Caco-2 (cell line): ENCODE results near the gene OLA1. TPM values are rescaled to one million over a fixed set of nuclear protein-coding genes. Genes with fewer than 3 reads are reported as not detected.

Source experiments
- BruUV-seq: library from RNA; stranded (reverse); fragments of 400-500 nt; replicated peaks from 2 replicates; lab custom pipeline; 2021; lab: Mats Ljungman, UMichigan
- CTCF ChIA-PET: fragments of 300-600 bp; sonication (Branson Sonifier 250); formaldehyde crosslinking; loops from one replicate; lab custom pipeline; 2022; ENCODE audit warnings: antibody characterized with exemption; lab: Charles Lee
- POLR2A ChIA-PET: fragments of 300-600 bp; sonication (Branson Sonifier 250); formaldehyde crosslinking; loops from one replicate; lab custom pipeline; 2022; ENCODE audit warnings: antibody characterized with exemption; lab: Charles Lee
- DNase-seq, 2 experiments: peaks; one replicate each; pipeline versions ENCODE4 v3.0.0 to v3.0.0-alpha.2; 2020 to 2022
- H3K27me3 ChIP-seq: replicated peaks from 2 replicates; pipeline ENCODE4 v1.6.0; 2011; ENCODE audit warnings: low read length; ENCODE audit not compliant: control insufficient read depth, insufficient read depth
- H3K36me3 ChIP-seq: 2 replicates; pipeline ENCODE4 v1.5.1; 2011; ENCODE audit warnings: low read length; ENCODE audit not compliant: control insufficient read depth, insufficient read depth
- H3K4me1 ChIP-seq: fragments of 250-450 bp; sonication (Bioruptor Pico); 2 replicates; pipeline ENCODE4 v1.5.1; 2020; ENCODE audit warnings: mild to moderate bottlenecking
- H3K4me3 ChIP-seq: 2 replicates; pipeline ENCODE4 v1.5.1; 2011; ENCODE audit warnings: low read depth, mild to moderate bottlenecking, control low read depth, low read length
- H3K9me3 ChIP-seq: fragments of 250-450 bp; sonication (Bioruptor Pico); 2 replicates; pipeline ENCODE4 v1.5.1; 2020; ENCODE audit warnings: mild to moderate bottlenecking, moderate library complexity
- H3K27ac Mint-ChIP-seq: one replicate; pipeline ENCODE4 v1.8.0; 2022; ENCODE audit warnings: mixed read lengths; ENCODE audit not compliant: unreplicated experiment
- H3K27me3 Mint-ChIP-seq: one replicate; pipeline ENCODE4 v1.8.0; 2022; ENCODE audit warnings: mixed read lengths; ENCODE audit not compliant: insufficient read depth, unreplicated experiment
- H3K36me3 Mint-ChIP-seq: one replicate; pipeline ENCODE4 v1.8.0; 2022; ENCODE audit warnings: mild to moderate bottlenecking, mixed read lengths; ENCODE audit not compliant: insufficient read depth, unreplicated experiment
- H3K4me1 Mint-ChIP-seq: one replicate; pipeline ENCODE4 v1.8.0; 2022; ENCODE audit warnings: low read depth, mixed read lengths; ENCODE audit not compliant: unreplicated experiment
- H3K4me3 Mint-ChIP-seq: one replicate; pipeline ENCODE4 v1.8.0; 2022; ENCODE audit warnings: mild to moderate bottlenecking, moderate library complexity, mixed read lengths; ENCODE audit not compliant: unreplicated experiment
- H3K9me3 Mint-ChIP-seq: one replicate; pipeline ENCODE4 v1.8.0; 2022; ENCODE audit warnings: mixed read lengths; ENCODE audit not compliant: unreplicated experiment
- CTCF ChIP-seq, 2 experiments: fragments of 200-600 bp in 1 of 2; IDR thresholded peaks; 1 replicate in 1 of 2; 2 replicates in 1 of 2; pipeline versions ENCODE4 v1.5.1 to v1.8.0; 2011 to 2022; ENCODE audit warnings: antibody characterized with exemption in 1 of 2, control low read depth in 1 of 2, inconsistent platforms in 1 of 2, low read depth in 1 of 2, low read length in 1 of 2, mild to moderate bottlenecking in 1 of 2, moderate library complexity in 1 of 2; ENCODE audit not compliant: insufficient read depth in 1 of 2, severe bottlenecking in 1 of 2, unreplicated experiment in 1 of 2
- intact Hi-C: fragments of 100-400 bp; cut with micrococcal nuclease; formaldehyde crosslinking; loops from one replicate; pipeline ENCODE4 v1.10.0; 2022; ENCODE audit not compliant: unreplicated experiment
- total RNA-seq: library from RNA; stranded (reverse); gene quantifications from 2 replicates; pipeline ENCODE4 v1.2.3, GENCODE V29; 2022

The OLA1 gene
- total RNA-seq, 1 experiment from 2014 or later: 177 TPM

- H3K36me3 ChIP-seq: no peaks in the 10 kb centered on the region; the same call in 1 of the 2 replicates
- no peak overlapping the region for H3K4me3 ChIP-seq
- no TSS peak for BruUV-seq
- Mint-ChIP-seq H3K4me1 (peaks cover 13% of the 10 kb centered on the region), H3K4me3 (no peak overlapping the region), H3K27ac (no peak overlapping the region), H3K27me3 (no peaks in the 10 kb centered on the region), H3K9me3 (no peaks in the 10 kb centered on the region), H3K36me3 (peaks cover 15% of the 10 kb centered on the region)
- TF ChIP-seq CTCF (IDR thresholded peaks at IDR 0.05; ENCODE audit: insufficient read depth in 1 of 2, low read depth in 1 of 2, low read length in 1 of 2, severe bottlenecking in 1 of 2, unreplicated experiment in 1 of 2): no peak
- no peak for DNase-seq
- peaks cover 9% of the 10 kb centered on the region for H3K4me1 ChIP-seq
- CTCF ChIA-PET: no interaction called here
- H3K9me3 ChIP-seq: no peaks in the 10 kb centered on the region
- intact Hi-C loops: no loop called here
- no peaks in the 10 kb centered on the region for H3K27me3 ChIP-seq
- POLR2A ChIA-PET: no interaction called here
These were observed 161.6 kb downstream of the OLA1 start for GRCh38 chr2:174086708-174087107.

- BruUV-seq: no TSS peak
- TF ChIP-seq CTCF (IDR thresholded peaks at IDR 0.05; ENCODE audit: insufficient read depth in 1 of 2, low read depth in 1 of 2, low read length in 1 of 2, severe bottlenecking in 1 of 2, unreplicated experiment in 1 of 2): no peak
- H3K27ac Mint-ChIP-seq: no peak overlapping the region
- no peaks in the 10 kb centered on the region for H3K9me3 ChIP-seq
- H3K4me1 ChIP-seq: peaks cover 9% of the 10 kb centered on the region
- no peaks in the 10 kb centered on the region; the same call in 1 of the 2 replicates for H3K36me3 ChIP-seq
- no peaks in the 10 kb centered on the region for H3K9me3 Mint-ChIP-seq
- peaks cover 17% of the 10 kb centered on the region for H3K4me1 Mint-ChIP-seq
- peaks cover 15% of the 10 kb centered on the region for H3K36me3 Mint-ChIP-seq
- no peaks in the 10 kb centered on the region for H3K27me3 ChIP-seq
- ChIA-PET POLR2A (no interaction called here), CTCF (no interaction called here)
- DNase-seq: no peak
- H3K27me3 Mint-ChIP-seq: no peaks in the 10 kb centered on the region
- H3K4me3 ChIP-seq: no peak overlapping the region
- intact Hi-C loops: no loop called here
- H3K4me3 Mint-ChIP-seq: no peak overlapping the region
These were observed 162.6 kb downstream of the OLA1 start for GRCh38 chr2:174085781-174086180.

DNA sequence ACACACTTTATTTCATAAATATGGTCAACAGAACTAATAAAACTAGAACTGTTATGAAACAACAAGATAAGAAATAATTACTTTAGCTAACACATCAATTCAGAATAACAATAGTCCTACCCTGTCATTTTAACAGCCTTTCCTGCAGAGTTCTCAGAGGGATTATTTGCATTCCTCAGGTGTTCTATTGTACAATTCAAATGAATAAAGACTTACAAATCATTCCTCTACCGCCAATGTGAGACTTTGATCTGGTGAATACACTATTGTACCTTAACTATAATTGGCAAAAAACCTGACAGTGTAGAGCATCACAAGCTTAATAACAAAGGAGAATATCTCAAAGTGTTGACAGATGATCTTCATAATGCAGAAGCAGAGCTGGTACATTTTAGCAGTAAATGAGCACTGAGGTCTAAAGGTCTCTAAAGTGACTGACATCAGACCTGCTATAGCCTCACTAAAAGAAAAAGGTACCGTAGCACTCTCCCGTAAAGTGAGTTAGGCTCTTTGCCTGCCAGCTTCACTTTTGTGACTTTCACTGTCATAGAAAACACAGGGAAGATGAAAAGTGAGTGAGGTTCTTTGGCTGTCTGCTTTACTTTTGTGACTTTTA, 164.4 kb downstream of the OLA1 start:
- H3K36me3 ChIP-seq: no peaks in the 10 kb centered on the region; the same call in 1 of the 2 replicates
- no peaks in the 10 kb centered on the region for H3K27me3 ChIP-seq
- no peak for DNase-seq
- intact Hi-C loops: loop anchor here (1.0 kb wide), 1 partner anchor 8 kb away; no protein-coding TSS in a partner anchor
- no peak overlapping the region for H3K4me3 Mint-ChIP-seq
- H3K9me3 ChIP-seq: no peaks in the 10 kb centered on the region
- peaks cover 3% of the 10 kb centered on the region for H3K36me3 Mint-ChIP-seq
- ChIA-PET POLR2A (no interaction called here), CTCF (no interaction called here)
- H3K27me3 Mint-ChIP-seq: no peaks in the 10 kb centered on the region
- H3K4me3 ChIP-seq: no peak overlapping the region
- peaks cover 17% of the 10 kb centered on the region for H3K4me1 Mint-ChIP-seq
- TF ChIP-seq CTCF (IDR thresholded peaks at IDR 0.05; ENCODE audit: insufficient read depth in 1 of 2, low read depth in 1 of 2, low read length in 1 of 2, severe bottlenecking in 1 of 2, unreplicated experiment in 1 of 2): no peak
- H3K9me3 Mint-ChIP-seq: no peaks in the 10 kb centered on the region
- H3K27ac Mint-ChIP-seq: no peak overlapping the region
- H3K4me1 ChIP-seq: peaks cover 16% of the 10 kb centered on the region
- BruUV-seq: no TSS peak
